Immature natural killer cell (primary cell): Measurements from ENCODE around the gene SLC9A6. TPM values are rescaled to one million over a fixed set of nuclear protein-coding genes. Genes with fewer than 3 reads are reported as not detected.
A peak's percentile ranks its signal among the peaks of the same experiment; 100 is the strongest.

Experiments
- DNase-seq, 3 donors: peaks; one replicate each; pipeline ENCODE4 v3.0.0; 2022; ENCODE audit warnings: mixed read lengths in 1 of 3
- H3K27ac Mint-ChIP-seq, 6 donors: one replicate each; pipeline ENCODE4 v1.8.0; 2020; ENCODE audit warnings: mixed read lengths in 6 of 6, mild to moderate bottlenecking in 5 of 6, inconsistent platforms in 4 of 6, moderate library complexity in 3 of 6
- H3K27me3 Mint-ChIP-seq, 3 donors: one replicate each; pipeline ENCODE4 v1.8.0; 2020 to 2021; ENCODE audit warnings: low read depth in 3 of 3, mild to moderate bottlenecking in 3 of 3, mixed read lengths in 3 of 3, moderate library complexity in 3 of 3, inconsistent platforms in 1 of 3
- H3K36me3 Mint-ChIP-seq, 3 donors: one replicate each; pipeline ENCODE4 v1.8.0; 2020; ENCODE audit warnings: mixed read lengths in 3 of 3, inconsistent platforms in 2 of 3, mild to moderate bottlenecking in 2 of 3
- H3K4me1 Mint-ChIP-seq, 2 donors: one replicate each; pipeline ENCODE4 v1.8.0; 2020; ENCODE audit warnings: inconsistent platforms in 2 of 2, mild to moderate bottlenecking in 2 of 2, mixed read lengths in 2 of 2, moderate library complexity in 1 of 2
- H3K4me3 Mint-ChIP-seq, 5 donors: one replicate each; pipeline ENCODE4 v1.8.0; 2020; ENCODE audit warnings: mild to moderate bottlenecking in 5 of 5, mixed read lengths in 5 of 5, inconsistent platforms in 3 of 5, moderate library complexity in 3 of 5
- H3K9me3 Mint-ChIP-seq, 6 donors: one replicate each; pipeline ENCODE4 v1.8.0; 2020; ENCODE audit warnings: mild to moderate bottlenecking in 6 of 6, mixed read lengths in 6 of 6, inconsistent platforms in 4 of 6, moderate library complexity in 3 of 6
- polyA plus RNA-seq, 3 donors: library from polyadenylated mRNA; unstranded; fragments of 300-500 nt; fragmentation: Illumina TruSeq; gene quantifications; one replicate each; pipeline ENCODE4 v1.2.3, GENCODE V29; 2021

Gene SLC9A6
- polyA plus RNA-seq, 3 donors from 2014 or later = 13.2 to 20.5 (median 18.6) TPM

DNA sequence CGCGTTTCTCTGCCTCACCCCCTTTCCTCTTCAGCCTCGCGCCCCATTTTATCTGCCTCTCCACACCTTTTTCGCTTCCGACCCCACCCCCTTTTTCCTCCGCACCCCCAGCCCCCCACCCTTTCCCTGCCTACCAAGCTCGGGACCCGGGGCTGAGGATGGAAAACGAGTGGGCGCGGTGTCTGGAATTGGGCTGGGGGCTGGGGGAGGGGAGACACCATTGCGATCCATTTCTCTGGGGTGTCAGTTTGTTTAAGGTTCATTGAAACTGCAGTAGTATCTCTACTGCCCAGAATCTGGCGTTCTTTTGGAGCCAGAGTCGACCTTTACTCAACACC is 707 bp downstream of the SLC9A6 start:
- H3K36me3 Mint-ChIP-seq = no peaks in the 10 kb centered on the region
- H3K9me3 Mint-ChIP-seq = peaks cover 0 to 1% (median 0%) of the 10 kb centered on the region in 6 donors
- H3K4me3 Mint-ChIP-seq = peak overlapping the region; percentile 86 to 91 (median 88)
- no peak for DNase-seq
- H3K27ac Mint-ChIP-seq = peak overlapping the region; percentile 65 to 84 (median 80)
- peaks cover 1 to 11% (median 2%) of the 10 kb centered on the region in 3 donors for H3K27me3 Mint-ChIP-seq
- H3K4me1 Mint-ChIP-seq = peaks cover 34 to 53% of the 10 kb centered on the region in 2 donors

DNA sequence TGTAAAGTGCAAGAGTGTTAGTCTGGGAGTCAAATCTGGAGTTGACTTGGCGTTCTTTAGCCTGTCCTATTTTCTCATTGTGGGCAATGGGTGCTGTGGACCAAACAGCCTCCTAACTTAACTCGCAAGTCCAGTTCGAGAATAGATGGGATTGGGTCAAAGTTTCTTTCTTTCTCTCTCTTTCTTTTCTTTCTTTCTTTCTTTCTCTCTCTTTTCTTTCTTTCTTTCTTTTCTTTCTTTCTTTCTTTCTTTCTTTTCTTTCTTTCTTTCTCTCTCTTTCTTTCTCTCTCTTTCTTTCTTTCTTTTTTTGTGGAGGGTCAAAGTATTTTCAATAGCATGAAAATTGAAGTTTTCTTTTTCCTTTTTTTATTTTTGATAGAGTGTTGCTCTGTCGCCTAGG is 3.0 kb downstream of the SLC9A6 start:
- Mint-ChIP-seq H3K4me1 (peaks cover 28 to 46% of the 10 kb centered on the region in 2 donors), H3K36me3 (no peaks in the 10 kb centered on the region), H3K9me3 (peaks cover 0 to 4% (median 0%) of the 10 kb centered on the region in 6 donors), H3K27ac (no peak overlapping the region), H3K27me3 (peaks cover 1 to 6% (median 2%) of the 10 kb centered on the region in 3 donors), H3K4me3 (no peak overlapping the region)
- DNase-seq = no peak

DNA sequence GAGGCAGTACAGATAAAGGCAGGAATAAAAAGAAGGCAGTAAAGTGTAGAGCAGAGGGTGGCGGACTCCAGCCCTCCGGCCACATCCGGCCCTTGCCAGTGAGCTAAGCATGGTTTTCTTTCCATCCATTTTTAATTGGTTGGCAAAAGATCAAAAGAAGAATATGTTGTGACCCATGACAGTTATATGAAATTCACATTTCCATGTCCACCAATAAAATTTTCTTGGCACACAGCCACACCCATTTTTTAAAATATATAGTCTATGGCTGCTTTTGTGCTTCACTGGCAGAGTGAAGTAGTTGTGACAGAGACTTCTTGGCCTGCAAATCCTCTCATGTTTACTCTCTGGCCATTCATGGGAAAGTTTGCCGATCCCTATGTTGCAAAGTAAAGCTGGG is 29.8 kb downstream of the SLC9A6 start:
- Mint-ChIP-seq H3K9me3 (no peaks in the 10 kb centered on the region), H3K4me3 (no peak overlapping the region), H3K27ac (no peak overlapping the region), H3K27me3 (peaks cover 0 to 11% (median 2%) of the 10 kb centered on the region in 3 donors), H3K36me3 (peaks cover 0 to 19% (median 7%) of the 10 kb centered on the region in 3 donors), H3K4me1 (no peaks in the 10 kb centered on the region)
- no peak for DNase-seq

DNA sequence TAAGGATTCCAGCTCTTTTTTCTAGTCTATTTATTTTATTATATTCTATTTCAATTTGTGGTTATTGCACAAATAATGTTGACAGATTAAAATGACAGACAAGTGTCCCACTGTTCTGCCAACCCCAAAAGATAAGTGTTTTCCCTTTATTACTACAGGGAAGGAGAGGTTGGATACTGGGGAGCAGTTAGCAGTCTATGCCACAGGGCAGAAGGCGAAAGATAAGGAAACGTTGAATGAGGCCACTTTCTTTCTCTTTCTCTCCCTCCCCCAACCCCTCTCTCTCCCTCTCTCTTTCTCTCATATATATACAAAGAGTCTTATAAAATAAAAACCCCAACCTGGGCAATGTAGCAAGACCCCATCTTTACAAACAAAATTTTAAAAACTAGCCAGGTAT is 31.6 kb downstream of the SLC9A6 start:
- DNase-seq = no peak
- Mint-ChIP-seq H3K4me3 (no peak overlapping the region), H3K36me3 (peaks cover 0 to 19% (median 7%) of the 10 kb centered on the region in 3 donors), H3K4me1 (no peaks in the 10 kb centered on the region), H3K27me3 (peaks cover 0 to 6% (median 3%) of the 10 kb centered on the region in 3 donors), H3K9me3 (no peaks in the 10 kb centered on the region), H3K27ac (no peak overlapping the region)

DNA sequence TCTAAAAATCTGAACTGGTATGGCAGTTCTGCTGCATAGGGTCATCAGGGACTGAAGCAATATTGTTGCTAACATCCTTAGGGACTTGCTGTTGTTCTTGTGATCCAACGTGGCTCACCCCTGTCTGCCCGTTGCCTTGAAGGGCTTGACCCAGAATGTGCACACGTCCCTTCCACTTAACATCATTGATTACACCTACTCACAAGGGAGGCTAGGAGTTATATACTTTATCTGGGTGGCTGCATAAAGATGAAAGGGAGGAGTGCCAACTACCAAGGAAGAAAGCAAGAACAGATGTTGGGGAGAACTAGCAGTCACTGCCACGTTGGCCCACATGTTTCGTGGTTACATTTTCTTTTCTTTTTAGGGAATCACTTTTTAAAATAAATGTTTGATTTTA is 34.0 kb downstream of the SLC9A6 start:
- no peak overlapping the region for H3K4me3 Mint-ChIP-seq
- no peak for DNase-seq
- no peak overlapping the region for H3K27ac Mint-ChIP-seq
- H3K9me3 Mint-ChIP-seq = no peaks in the 10 kb centered on the region
- peaks cover 1 to 6% (median 5%) of the 10 kb centered on the region in 3 donors for H3K27me3 Mint-ChIP-seq
- no peaks in the 10 kb centered on the region for H3K4me1 Mint-ChIP-seq
- H3K36me3 Mint-ChIP-seq = peaks cover 0 to 19% (median 3%) of the 10 kb centered on the region in 3 donors

DNA sequence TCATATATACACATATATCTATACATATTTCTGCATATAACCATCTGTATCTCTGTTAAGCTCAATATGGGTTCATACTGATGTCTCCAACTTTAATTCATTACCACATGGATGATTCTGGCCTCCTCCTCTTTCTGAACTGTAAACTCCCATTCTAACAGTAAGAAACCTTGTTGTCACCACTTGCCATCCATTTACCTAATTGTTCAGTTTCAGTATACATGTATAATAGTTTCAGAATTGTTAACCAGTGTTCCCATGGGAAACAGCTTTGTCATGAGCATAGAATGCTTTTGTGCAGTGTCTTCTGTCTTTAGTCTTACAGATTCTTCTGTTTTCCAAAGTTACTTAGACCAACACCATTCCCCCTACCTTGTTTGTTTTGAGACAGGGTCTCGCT is 35.9 kb downstream of the SLC9A6 start:
- H3K9me3 Mint-ChIP-seq = no peaks in the 10 kb centered on the region
- H3K4me1 Mint-ChIP-seq = no peaks in the 10 kb centered on the region
- no peak overlapping the region for H3K27ac Mint-ChIP-seq
- H3K27me3 Mint-ChIP-seq = peaks cover 2 to 5% (median 2%) of the 10 kb centered on the region in 3 donors
- no peak for DNase-seq
- H3K36me3 Mint-ChIP-seq = peaks cover 0 to 13% (median 3%) of the 10 kb centered on the region in 3 donors
- no peak overlapping the region for H3K4me3 Mint-ChIP-seq

DNA sequence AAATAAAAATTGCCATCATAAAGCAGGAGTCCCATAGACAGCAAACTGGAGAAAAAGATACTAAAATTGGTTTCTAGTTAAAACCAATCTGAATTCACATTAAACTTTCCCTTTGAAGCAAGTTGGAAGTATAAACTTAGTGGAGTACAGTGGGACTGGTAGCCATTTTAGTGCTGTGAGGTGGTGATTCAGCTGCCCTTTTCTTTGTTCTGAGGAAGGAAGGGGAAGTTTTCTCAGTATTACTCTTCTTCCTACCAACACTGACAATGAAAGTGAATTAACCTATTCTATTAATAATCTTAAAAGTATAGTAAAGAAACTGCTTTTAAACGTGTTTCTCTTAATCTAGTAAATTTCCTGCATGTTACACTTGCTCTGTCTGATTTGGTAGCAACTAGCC is 36.7 kb downstream of the SLC9A6 start:
- Mint-ChIP-seq H3K4me3 (no peak overlapping the region), H3K4me1 (no peaks in the 10 kb centered on the region), H3K9me3 (no peaks in the 10 kb centered on the region), H3K27ac (no peak overlapping the region), H3K36me3 (peaks cover 0 to 11% (median 3%) of the 10 kb centered on the region in 3 donors), H3K27me3 (peaks cover 2 to 5% (median 2%) of the 10 kb centered on the region in 3 donors)
- no peak for DNase-seq

DNA sequence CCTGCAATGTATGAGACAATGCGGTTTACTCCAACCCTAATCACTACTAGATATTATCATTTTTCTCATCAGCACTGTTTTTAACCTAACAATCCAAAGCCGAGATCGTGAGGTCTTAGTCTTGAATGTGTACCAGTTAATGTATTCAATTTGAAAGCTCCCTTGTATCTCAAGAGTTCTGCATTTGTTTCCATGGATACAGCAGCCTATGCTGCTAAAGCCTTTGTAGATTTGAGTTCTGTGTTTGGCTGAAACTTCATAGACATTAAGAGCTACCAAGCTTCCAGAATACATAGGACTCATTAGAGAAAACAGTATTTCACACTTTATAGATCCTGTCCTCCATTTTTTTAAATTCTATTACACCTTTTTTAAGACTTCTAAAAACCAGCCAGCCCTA is 39.9 kb downstream of the SLC9A6 start:
- DNase-seq = no peak
- Mint-ChIP-seq H3K27ac (no peak overlapping the region), H3K9me3 (no peaks in the 10 kb centered on the region), H3K4me3 (no peak overlapping the region), H3K27me3 (peaks cover 0 to 3% (median 2%) of the 10 kb centered on the region in 3 donors), H3K36me3 (no peaks in the 10 kb centered on the region), H3K4me1 (no peaks in the 10 kb centered on the region)

DNA sequence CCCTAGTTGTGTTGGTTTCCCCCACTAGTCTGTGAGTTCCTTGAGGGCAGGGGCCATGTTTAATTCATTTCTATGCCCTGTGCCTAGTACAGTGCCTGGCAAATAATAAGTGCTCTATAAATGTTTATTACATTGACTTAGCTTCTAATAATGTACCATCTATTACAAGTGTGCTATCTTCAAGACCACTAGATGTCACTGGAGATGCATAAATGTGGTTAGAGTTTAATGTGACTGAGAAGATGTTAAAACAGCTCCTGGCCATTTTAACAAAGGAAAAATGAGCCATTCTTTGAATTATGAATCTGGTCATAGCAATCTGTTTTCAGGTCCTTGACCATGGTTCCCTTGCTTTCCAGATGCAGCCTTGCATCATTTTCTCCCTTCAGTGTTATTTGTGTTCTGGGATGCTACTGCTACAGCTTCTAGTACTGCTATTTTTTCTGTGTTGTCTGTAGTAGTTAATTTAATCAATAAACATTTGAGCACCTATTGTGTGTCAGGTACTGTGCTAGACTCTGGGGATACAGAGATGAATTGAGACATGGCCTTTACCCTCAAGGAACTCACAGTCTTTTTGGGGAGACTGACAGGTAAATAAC is 43.2 kb downstream of the SLC9A6 start:
- peak; percentile 14 to 28 (median 21) for DNase-seq
- H3K27me3 Mint-ChIP-seq = peaks cover 0 to 4% (median under 1%) of the 10 kb centered on the region in 3 donors
- no peak overlapping the region for H3K27ac Mint-ChIP-seq
- H3K9me3 Mint-ChIP-seq = no peaks in the 10 kb centered on the region
- H3K36me3 Mint-ChIP-seq = peaks cover 0 to 3% (median 3%) of the 10 kb centered on the region in 3 donors
- H3K4me3 Mint-ChIP-seq = no peak overlapping the region
- H3K4me1 Mint-ChIP-seq = no peaks in the 10 kb centered on the region

DNA sequence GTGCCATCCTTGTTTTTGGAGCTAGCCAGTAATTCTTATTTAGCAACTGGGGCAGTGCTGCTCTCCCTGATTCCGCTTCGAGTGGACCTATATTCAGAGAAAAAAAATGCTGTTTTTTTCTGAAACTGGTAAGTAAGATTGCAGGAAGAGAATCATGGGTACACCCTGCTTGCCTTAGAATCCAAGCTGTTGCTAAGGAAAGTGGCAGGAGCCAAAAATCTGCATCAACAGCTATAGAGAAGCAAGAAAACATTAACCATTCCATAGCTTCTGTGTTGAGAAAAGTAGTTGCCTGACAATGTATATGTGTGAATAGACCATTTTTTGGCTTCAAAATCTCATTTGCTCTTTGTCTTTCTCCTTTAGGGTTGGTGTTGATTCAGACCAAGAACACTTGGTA is 44.5 kb downstream of the SLC9A6 start:
- no peaks in the 10 kb centered on the region for H3K4me1 Mint-ChIP-seq
- no peaks in the 10 kb centered on the region for H3K9me3 Mint-ChIP-seq
- no peak overlapping the region for H3K4me3 Mint-ChIP-seq
- H3K27me3 Mint-ChIP-seq = peaks cover 0 to 2% (median 0%) of the 10 kb centered on the region in 3 donors
- H3K27ac Mint-ChIP-seq = no peak overlapping the region
- no peak for DNase-seq
- peaks cover 0 to 4% (median 3%) of the 10 kb centered on the region in 3 donors for H3K36me3 Mint-ChIP-seq

DNA sequence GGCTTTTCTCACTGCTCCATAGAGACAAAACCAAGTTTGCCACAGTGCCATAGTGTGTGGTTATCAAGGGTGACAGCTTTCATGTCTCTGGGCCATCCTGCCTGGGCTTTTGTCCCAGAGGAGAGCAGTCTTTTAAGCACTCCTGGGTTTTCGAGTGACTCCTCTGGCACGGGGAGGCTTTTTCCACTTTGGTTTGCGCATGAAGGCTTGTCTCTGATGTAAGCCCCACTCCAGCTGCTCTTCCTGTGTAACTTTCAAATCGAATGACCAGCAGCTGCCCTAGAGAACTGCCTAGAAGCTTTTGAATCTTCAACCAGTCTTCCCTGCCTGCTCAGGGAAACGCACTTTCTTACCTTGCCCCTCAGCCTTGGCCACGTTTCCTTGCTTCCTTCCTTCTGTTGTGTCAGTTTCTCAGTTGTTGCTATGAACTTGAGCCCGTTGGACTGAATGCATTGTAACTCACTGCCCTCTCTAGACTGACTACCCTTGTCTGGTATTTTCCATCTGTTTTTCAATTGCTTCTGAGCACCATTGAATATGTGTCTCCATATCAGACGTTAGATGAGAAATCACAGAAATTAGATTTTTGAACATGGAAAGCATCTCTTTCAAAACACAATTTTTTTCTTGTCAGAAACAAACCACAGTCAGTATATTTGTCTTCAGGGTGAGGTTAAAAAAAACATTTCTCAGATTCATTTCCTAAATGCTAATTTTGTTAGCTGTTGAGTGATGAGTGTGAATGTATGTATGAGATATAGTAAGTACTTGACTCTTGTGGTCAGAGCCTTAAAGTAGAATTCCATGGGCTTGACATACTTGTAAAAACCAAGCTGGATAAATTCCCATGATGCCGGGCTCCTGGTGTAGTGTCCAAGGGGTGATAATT is 45.3 kb downstream of the SLC9A6 start:
- Mint-ChIP-seq H3K4me1 (no peaks in the 10 kb centered on the region), H3K27ac (no peak overlapping the region), H3K9me3 (no peaks in the 10 kb centered on the region), H3K4me3 (no peak overlapping the region), H3K36me3 (peaks cover 0 to 4% (median 3%) of the 10 kb centered on the region in 3 donors), H3K27me3 (peaks cover 0 to 2% (median 0%) of the 10 kb centered on the region in 3 donors)
- DNase-seq = no peak

DNA sequence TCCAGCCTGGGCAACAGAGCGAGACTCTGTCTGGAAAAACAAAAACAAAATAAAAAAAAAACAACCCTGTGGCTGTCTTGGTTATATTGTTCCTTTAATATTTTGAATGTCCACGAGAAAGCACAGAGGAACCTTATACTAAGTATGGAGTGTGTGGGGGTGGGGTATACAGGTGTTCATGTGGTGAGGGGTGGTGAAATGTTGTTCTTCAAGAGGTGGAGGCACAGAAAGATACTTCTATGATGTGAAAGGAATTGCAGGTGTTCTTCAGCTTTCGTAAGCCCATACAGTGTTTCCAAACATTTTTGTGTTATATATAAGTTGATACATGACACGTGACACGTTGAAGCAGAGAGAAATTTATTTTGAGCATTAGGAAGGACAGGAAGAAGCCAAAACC is 46.4 kb downstream of the SLC9A6 start:
- no peaks in the 10 kb centered on the region for H3K4me1 Mint-ChIP-seq
- DNase-seq = no peak
- peaks cover 0 to 2% (median 0%) of the 10 kb centered on the region in 3 donors for H3K27me3 Mint-ChIP-seq
- no peak overlapping the region for H3K4me3 Mint-ChIP-seq
- no peak overlapping the region for H3K27ac Mint-ChIP-seq
- no peaks in the 10 kb centered on the region for H3K9me3 Mint-ChIP-seq
- peaks cover 0 to 4% (median 3%) of the 10 kb centered on the region in 3 donors for H3K36me3 Mint-ChIP-seq

DNA sequence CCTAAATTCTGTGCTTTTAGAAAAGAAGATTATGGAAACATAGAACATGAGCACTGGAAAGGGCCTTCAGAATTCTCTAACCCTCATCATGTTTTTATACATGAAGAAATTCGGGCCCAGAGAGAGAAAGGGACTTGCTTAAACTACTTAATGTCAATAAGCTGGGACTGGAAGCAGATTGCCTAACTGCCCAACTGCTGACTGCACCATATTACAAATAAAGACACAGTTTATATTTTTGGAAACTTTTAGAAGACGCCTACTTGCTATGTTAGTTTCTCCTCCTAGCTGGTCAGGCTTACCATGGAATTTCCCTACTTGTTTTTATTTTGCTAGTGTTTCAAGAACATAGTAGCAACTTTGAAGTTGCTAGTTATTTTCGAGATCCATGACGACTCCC is 47.1 kb downstream of the SLC9A6 start:
- no peaks in the 10 kb centered on the region for H3K9me3 Mint-ChIP-seq
- no peak overlapping the region for H3K4me3 Mint-ChIP-seq
- H3K36me3 Mint-ChIP-seq = peaks cover 0 to 4% (median 3%) of the 10 kb centered on the region in 3 donors
- no peak overlapping the region for H3K27ac Mint-ChIP-seq
- no peak for DNase-seq
- H3K27me3 Mint-ChIP-seq = peaks cover 0 to 2% (median 0%) of the 10 kb centered on the region in 3 donors
- no peaks in the 10 kb centered on the region for H3K4me1 Mint-ChIP-seq

DNA sequence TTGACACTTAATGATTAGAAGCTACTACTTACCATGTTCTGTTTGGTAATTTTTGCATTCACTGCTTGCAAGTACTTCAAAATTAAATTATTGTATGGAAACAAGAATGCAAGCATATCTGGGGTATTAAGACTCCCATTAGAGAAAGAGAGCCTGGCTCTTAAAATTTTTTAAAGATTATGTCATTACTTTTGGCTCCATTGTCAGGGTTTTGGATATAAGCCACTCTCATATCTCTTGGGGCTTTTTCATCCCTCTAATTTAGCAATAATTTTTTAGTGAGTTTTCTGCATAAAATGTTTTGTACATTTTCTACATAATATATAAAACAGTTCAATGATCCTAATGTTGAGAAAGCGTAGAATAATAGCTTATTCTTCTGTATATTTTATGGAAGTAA is 49.4 kb downstream of the SLC9A6 start:
- no peak for DNase-seq
- Mint-ChIP-seq H3K4me3 (no peak overlapping the region), H3K36me3 (peaks cover 0 to 4% (median 3%) of the 10 kb centered on the region in 3 donors), H3K27ac (no peak overlapping the region), H3K4me1 (no peaks in the 10 kb centered on the region), H3K9me3 (no peaks in the 10 kb centered on the region), H3K27me3 (peaks cover 0 to 4% (median 2%) of the 10 kb centered on the region in 3 donors)
